Astrocyte of the cerebellum (primary cell): ENCODE data around the gene USP7.

Experiments
- DNase-seq: peaks from one replicate; pipeline ENCODE4 v3.0.0-alpha.2; 2011; ENCODE audit warnings: low read depth
- H3K4me3 ChIP-seq: 2 replicates; pipeline ENCODE4 v1.5.1; 2011; ENCODE audit warnings: mild to moderate bottlenecking, low read depth, low read length, moderate library complexity
- in situ Hi-C: cut with HindIII; loops from 2 replicates; pipeline ENCODE4 v1.10.0; 2017; ENCODE audit warnings: low sequenced_read_pairs
- TF ChIP-seq, protein P1 (sequence below): IDR thresholded peaks from 2 replicates; pipeline ENCODE4 v1.5.1; 2012; ENCODE audit warnings: low read length, low read depth, moderate library complexity, mild to moderate bottlenecking; ENCODE audit errors: missing control alignments

Gene USP7

DNA sequence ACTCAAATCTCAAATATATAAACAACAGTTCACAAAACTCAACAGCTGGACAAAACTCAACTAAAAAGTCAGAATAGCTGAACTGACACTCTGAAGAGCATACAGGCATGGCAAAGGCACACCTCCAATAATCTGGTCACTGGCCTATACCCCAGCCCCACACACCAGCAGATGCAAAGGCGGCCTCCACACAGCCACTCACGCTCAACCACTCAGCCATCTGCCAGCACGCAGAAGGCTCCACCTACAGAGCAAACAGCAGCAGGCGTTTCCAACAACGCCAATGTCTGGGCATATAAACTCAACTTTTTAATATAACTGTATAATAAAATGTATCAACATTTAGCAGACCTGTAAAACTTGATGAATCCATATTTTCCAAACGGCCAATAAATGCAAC, 17.2 kb downstream of the USP7 start:
- no peak overlapping the region for H3K4me3 ChIP-seq
- in situ Hi-C loops: loop anchor here (25.0 kb wide), 1 partner anchor 166 kb away; no protein-coding TSS in a partner anchor
- no peak for DNase-seq
- TF ChIP-seq, protein P1, sequence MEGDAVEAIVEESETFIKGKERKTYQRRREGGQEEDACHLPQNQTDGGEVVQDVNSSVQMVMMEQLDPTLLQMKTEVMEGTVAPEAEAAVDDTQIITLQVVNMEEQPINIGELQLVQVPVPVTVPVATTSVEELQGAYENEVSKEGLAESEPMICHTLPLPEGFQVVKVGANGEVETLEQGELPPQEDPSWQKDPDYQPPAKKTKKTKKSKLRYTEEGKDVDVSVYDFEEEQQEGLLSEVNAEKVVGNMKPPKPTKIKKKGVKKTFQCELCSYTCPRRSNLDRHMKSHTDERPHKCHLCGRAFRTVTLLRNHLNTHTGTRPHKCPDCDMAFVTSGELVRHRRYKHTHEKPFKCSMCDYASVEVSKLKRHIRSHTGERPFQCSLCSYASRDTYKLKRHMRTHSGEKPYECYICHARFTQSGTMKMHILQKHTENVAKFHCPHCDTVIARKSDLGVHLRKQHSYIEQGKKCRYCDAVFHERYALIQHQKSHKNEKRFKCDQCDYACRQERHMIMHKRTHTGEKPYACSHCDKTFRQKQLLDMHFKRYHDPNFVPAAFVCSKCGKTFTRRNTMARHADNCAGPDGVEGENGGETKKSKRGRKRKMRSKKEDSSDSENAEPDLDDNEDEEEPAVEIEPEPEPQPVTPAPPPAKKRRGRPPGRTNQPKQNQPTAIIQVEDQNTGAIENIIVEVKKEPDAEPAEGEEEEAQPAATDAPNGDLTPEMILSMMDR: no peak

DNA sequence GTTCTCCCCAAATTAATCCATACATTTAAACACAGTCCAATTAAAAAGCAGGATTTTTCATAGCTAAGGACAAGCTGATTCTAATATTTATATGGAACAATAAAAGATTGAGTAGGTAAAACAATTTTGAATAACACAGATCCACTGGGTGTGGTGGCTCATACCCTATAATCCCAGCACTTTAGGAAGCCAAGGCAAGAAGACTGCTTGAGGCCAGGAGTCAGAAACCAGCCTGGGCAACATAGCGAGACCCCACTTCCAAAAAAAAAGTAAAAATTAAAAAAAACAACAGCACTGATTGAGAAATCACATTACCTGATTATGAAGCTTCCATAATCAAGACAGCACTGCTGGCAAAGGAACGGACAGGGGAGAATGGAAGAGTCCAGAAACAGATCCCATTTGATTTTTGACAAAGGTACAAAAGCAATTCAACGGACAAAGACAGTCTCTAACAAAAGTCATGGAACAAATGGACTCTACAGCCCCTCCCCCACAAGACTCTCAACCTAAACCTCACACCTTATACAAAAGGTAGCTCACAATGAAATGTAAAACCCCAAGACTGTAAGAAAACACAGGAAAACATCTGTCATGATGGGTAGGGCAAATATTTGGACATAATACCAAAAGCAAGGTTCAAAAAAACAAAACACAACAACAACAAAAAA, 17.9 kb downstream of the USP7 start:
- TF ChIP-seq, protein P1: no peak
- no peak for DNase-seq
- H3K4me3 ChIP-seq: no peak overlapping the region
- in situ Hi-C loops: loop anchor here (25.0 kb wide), 1 partner anchor 167 kb away; no protein-coding TSS in a partner anchor

DNA sequence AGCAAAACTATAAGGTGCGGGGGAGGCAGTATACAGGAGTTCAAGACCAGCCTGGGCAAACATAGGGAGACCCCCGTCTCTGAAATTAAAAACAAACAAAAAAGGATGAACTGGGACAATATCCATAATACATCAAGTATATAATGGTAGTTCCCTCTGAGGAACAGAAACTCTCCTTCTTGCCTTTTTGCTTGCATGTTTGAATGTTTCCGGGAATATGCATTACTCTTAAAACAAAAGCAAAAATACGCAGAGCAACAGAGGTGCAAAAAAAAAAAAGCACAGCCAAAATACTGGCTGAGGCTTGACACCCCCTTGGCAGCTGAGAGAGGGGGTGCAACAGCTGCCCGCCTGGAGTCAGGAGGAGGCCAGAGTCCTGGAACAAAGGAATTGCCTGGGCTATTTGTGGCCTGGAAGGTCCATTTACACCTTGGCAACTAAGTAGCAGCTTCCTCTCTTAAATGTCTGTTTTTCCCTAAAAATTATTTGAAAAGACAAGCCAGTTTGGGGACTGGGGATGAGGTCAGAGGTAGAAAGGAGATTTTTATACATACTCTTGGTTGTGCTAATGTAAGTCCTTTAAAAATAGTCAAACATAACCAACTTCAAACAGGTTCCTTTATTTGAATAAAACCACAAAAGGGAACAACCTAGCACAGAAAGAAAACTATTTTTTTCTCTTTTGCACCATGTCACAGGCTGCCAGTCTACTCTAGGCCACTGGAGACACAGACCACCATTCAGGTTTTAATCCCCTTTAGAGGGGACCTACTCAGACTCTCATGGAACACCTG, 19.5 kb downstream of the USP7 start:
- DNase-seq: no peak
- in situ Hi-C loops: loop anchor here (25.0 kb wide), 1 partner anchor 168 kb away; no protein-coding TSS in a partner anchor
- H3K4me3 ChIP-seq: no peak overlapping the region

DNA sequence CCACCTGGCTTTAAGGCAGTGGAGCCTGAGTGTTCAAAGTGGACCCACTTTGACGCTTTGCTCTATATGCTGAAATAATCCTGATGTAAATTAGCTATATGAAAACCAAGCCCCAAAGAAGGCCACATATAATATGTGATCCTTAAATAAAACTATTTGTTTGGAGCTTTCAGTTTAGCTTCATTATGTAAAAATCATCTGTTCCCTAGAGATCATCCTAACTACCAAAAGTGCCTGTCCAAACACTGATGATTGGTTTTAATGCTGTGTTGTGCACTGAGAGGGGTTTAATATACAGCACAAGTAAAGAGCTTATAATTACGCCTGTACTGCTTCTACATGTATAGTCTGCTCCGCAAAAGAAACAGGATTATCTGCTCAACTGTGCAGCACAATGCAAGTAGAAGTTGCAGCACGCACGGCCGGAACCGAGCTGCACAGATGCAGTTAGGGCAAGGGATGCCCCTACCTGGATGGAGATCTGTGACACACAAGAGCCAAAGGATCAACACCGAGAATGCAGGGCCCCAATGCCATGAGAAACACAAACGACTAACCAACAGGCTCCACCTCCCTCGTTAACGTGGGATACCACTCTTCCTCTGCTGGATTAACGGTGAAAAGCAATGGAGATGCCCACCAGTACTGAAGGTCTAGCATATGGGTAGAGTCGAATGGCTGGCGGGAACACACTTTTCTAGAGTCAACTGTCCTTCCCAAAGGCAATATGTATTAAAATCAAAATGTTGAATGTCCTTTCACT, 20.5 kb downstream of the USP7 start:
- in situ Hi-C loops: loop anchor here (25.0 kb wide), 1 partner anchor 169 kb away; no protein-coding TSS in a partner anchor

More for the DNA sequence above, 19.5 kb downstream of the USP7 start:
- TF ChIP-seq, protein P1: no peak

DNA sequence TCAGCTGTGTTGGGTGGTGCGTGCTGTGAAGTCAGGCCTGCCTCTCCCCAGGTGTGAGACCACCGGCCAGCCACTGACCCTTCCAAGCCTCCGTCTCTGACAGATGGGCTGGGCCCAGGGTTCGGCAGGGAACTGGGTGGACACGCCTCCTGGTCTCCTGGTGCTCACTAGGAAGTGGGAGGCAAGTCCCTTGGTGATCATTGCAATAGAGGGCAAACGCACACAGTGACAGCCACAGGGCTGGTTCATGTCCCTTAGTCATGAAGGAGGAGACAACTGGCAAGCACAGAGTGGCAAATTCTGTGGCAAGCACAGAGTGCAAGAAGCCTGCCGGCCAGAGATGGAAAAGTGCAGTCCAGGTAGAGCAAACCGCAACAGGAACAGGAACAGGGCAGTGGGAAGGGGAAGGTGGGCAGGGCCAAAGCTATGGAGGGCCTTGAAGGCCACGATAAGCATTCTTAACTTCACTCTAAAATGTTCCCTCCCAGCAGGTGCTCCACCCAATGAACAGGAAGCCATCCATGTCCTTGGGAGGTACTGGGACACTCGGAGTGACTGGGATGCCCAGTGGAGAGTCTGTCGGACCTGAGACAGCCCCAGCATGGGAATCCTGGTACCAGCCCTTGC, 21.9 kb downstream of the USP7 start:
- in situ Hi-C loops: loop anchor here (25.0 kb wide), 1 partner anchor 170 kb away; no protein-coding TSS in a partner anchor

More for the DNA sequence above, 20.5 kb downstream of the USP7 start:
- no peak overlapping the region for H3K4me3 ChIP-seq
- TF ChIP-seq, protein P1: no peak
- no peak for DNase-seq

More for the DNA sequence above, 21.9 kb downstream of the USP7 start:
- TF ChIP-seq, protein P1: no peak
- H3K4me3 ChIP-seq: no peak overlapping the region
- no peak for DNase-seq
